ENCODE data around the gene GPR84.

GPR84 gene

GRCh38 chr12:54373649-54374561 is 9.6 kb upstream of the GPR84 start:
- peak; percentile 35 for DNase-seq (ENCODE audit: low spot score)

GRCh38 chr12:54372113-54372806 is 8.0 kb upstream of the GPR84 start:
- no peak for DNase-seq (ENCODE audit: low spot score)

GRCh38 chr12:54371328-54372112 is 7.2 kb upstream of the GPR84 start:
- DNase-seq (ENCODE audit: low spot score) = no peak

DNA sequence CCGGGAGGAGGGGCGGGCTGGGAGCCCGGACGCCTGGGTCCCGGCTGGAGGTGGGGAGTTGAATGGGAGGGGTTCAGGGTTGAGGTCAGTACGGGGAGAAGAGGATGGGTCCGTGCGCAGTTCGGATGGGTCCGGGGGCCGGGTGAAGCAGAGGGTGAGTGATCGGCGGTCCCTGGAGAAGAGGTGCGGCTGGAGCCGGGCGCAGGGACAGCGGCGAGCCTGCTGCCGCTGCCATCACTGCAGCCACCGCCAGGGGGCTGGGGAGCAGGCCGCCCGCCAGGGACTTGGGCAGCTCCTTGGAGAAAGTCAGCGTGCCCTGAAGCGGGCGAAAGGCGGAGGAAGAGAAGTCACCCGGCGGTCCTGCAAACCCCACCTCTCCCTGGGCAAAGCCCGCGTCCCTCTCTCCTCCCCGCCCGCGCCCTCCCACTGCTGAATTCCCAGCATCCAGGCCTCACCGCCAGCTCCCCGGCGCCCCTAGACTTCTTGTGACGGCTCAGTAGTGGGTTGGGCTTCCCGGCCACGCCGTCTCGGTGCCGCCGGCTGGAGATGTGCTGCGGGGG is 6.0 kb upstream of the GPR84 start:
- DNase-seq (ENCODE audit: low spot score) = no peak

DNA sequence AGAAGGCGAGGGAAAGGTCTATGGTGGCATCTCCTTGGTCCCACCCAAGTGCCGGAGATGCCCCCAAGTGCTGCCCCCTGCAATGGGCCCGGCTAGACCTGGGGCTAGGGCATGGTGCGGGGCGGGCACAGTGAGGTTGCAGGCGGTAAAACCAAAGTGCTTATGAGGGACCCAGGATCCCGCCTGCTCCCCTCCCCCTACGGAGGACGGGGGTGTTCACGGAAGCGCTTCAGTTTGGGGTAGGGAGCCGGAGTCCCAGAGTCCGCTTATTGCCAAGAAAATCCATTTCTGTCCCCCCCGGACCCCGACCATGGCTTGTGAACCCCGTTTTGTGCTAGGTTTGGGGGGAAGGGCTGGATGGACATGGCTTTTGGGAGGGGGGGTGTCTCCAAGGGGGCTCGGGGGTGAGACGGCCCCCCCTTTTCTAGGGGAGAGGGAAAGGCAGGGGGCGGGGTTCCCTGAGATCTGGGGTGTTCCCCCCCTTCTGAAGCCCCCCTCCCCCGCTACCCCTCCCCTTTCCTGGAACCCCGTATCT is 5.4 kb upstream of the GPR84 start:
- no peak for DNase-seq (ENCODE audit: low spot score)

DNA sequence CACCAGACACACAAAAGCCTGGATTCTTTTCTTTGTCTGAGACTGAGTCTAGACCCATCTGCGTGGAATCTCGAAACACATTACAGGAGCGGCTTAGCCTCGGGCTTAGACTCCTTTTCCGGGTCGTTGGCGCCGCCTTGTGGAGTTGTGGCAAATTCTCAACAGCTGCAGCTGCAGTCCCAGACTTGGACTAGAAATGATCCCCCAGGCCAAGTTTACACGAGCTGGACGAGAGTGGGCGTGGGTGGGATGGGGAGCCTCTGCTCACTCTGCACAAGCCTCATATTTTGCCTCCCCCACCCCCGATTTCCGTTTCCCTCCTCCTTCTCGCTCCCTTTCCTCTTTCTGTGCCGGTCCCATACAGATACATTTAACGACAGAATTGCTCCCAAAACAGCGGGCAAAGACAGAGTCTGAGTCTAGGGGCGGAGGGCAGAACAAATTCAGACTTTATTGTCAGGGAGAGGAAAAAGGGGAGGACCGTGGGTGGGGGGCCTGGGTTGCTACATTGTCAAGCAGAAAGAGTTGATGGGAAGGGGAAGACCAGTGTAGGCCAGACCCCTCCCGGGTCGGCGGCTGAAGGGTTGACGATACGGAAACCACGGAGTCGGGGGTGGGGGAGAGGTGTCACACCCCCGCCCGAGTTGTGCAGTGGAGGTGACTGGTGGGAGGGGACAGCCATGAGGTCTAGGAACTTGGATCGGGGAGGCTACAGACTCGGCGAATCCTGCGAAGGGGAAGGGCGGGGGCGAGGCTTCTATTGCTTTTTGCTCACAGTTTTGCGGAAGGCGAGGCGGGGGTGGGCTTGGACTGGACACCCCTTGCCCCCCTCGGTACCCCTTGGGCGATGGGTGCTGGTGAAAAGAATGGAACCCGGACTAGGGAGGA is 4.7 kb upstream of the GPR84 start:
- peak; percentile 88 for DNase-seq (ENCODE audit: low spot score)

DNA sequence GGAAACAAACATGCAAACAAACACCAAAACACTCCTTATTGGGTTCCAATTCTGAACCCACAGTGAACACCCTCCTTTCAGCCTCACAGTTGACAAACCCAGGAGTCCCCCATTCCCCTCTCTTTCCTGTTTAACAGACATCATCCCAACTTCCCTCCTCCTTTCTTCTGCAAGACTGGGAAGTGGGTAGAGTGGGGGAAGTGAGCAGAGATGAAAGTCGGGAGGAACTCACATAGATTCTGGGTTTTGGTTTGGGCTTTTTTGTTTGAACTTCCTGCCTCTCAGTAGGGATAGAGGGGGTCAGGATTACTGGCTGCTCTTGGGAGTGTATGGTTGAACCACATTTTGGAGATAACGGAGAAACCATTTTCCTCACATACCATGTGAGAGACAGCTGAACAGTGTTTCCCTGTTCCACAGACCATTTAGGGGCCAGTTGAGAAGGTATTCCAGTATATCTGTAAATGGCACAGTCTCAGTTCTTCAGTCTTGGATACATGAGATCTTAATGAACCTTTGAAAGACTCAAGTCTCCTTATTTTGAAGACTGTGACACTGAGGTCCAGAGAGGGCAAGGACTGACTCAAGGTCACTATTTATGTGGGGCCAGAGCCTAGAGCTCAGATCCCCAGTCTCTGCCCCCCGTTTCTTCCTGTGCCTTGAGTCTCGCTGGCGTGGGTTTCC is 3.9 kb upstream of the GPR84 start:
- DNase-seq (ENCODE audit: low spot score) = no peak

DNA sequence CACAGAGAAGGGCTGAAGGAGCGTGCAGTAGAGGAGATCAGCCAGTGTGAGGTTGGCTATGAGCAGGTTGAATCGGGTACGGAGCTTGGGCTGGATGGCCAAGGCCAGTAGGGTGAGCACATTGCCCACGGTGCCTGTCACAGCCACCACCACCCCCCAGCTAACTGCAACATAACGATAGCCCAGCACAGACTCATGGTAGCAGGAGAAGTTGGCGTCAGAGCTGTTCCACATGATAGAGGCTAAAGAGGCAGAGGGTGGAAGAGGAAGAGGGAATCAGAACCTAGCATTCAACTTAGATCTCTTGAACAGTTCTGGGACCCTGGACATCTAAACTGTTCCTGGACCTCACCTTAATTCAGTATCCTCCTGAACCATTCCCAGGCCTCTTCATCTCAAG is 668 bp downstream of the GPR84 start:
- DNase-seq (ENCODE audit: low spot score) = no peak

DNA sequence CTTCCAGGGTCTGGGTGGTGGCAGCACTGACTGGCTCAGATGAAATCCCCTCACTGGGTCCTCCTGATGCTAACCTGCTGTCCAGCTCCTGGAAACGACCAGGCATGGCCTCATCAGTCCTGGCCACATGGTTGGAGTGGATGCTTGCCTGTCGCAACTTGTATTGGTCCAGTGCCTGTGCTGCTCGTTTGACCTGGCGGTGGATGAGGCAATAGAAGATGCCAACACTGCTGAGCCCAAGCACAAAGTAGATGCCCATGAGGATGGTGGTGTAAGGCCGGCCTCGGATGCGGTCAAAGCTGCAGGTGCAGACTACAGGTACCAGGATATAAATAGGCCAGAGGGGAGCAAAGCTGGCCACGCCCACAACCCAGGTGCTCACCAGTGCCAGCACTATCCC is 1.2 kb downstream of the GPR84 start:
- DNase-seq (ENCODE audit: low spot score) = no peak

DNA sequence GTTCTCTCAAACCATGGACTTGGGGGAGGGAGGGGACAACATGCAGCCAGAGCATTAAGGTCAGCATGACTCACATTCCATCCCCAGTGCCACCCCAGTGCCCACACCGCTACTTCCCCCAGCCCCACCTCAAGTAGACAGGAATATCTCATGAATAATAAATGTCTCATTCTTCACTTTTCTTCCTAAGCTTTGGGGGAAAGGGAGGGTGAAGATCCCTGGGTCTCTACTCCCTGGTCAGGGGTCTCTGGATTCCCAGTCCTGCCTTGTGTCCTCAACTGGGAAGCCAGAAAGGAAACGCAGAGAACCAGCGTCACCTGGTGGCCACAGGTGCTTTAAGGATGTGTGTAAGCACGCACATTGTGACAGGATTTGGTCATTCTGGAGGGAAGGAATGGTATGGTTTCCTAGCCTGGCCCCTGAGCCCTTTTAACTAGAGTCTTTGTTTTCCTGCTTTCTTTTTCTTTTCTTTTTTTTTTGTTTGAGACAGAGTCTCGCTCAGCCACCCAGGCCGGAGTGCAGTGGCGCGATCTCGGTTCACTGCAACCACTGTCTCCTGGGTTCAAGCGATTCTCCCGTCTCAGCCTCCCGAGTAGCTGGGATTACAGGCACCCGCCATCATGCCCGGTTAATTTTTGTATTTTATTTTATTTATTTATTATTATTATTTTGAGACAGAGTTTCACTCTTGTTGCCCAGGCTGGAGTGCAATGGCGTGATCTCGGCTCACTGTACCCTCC is 3.4 kb downstream of the GPR84 start:
- DNase-seq (ENCODE audit: low spot score) = peak; percentile 83

- DNase-seq (ENCODE audit: low spot score) = no peak
These were observed 4.4 kb downstream of the GPR84 start for GRCh38 chr12:54359762-54360351.

GRCh38 chr12:54358945-54359761 is 5.1 kb downstream of the GPR84 start:
- peak; percentile 77 for DNase-seq (ENCODE audit: low spot score)

DNA sequence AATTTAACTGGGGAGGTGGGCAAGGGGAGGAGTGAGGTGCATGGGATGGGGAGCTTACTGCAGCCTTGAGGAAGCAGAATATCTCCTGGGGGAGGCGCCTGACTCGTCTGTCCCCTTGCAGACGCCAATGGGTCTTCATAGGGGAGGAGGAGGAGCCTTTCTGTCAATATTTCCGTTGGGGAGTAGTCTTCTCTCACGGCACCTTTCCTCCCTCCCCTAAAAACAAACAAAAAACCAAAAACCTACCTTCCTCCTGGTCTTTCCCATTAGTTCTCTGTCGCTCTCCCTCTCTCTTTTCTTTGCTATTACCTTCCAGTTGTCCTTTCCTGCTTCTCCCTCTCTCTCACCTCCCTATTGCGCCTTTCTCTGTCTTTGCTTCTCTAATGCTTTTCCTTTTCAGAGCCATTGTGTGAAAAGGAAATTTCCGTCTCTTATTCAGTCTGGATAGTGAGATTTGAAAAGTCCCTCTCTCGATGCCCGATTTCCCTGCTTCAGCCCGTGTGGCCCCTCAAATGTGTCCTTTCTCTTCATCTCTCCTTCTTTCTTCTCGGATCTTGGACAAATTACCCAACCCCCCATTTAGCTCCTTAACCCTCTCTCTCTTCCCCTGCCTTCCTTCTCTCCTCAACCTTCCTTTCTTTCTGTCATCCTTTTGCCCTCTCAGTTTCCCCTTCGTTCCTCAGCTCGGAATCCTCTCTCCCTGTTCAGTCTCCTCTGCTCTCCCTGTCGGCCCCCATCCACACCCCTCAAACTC is 5.9 kb downstream of the GPR84 start:
- no peak for DNase-seq (ENCODE audit: low spot score)

GRCh38 chr12:54357506-54358190 is 6.6 kb downstream of the GPR84 start:
- DNase-seq (ENCODE audit: low spot score) = no peak

DNA sequence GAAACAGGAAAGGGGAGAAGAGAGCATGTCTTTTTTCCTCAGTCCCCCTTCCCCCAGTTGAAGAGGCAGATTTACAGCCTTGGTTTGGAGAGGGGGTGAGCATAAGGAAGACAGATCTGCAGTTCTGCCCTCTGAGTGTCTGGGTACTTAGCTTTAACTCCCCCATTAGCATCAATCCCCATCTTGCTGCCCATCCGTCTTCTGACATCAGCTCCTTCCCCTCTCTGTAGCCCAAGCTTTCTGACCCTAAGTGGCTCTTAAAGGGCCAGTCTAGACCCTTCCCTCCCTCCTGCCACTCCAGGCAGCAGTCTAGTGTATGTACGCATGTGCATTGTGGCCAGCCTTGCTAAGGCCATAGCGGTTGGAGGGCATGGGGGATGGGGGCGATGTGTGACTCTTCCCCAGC is 7.3 kb downstream of the GPR84 start:
- no peak for DNase-seq (ENCODE audit: low spot score)

- no peak for DNase-seq (ENCODE audit: low spot score)
These were observed 8.1 kb downstream of the GPR84 start for GRCh38 chr12:54356228-54356627.

Measured in hematopoietic multipotent progenitor cell treated with erythropoietin and hydrocortisone succinate and interleukin-3 and kit ligand, for 17 days (in vitro differentiated cells).